GM19452 (cell line): ENCODE results near the gene SERPINA6.
"Not testable (repeated sequence)": the region's sequence is repeated elsewhere in the genome, so short reads cannot be mapped to it uniquely, and the experiment has no call there.

Experiments
- ATAC-seq: cut with Tn5 transposase; IDR thresholded peaks from one replicate; pipeline ENCODE4 v1.9.1; 2021; ENCODE audit not compliant: unreplicated experiment

Gene SERPINA6

DNA sequence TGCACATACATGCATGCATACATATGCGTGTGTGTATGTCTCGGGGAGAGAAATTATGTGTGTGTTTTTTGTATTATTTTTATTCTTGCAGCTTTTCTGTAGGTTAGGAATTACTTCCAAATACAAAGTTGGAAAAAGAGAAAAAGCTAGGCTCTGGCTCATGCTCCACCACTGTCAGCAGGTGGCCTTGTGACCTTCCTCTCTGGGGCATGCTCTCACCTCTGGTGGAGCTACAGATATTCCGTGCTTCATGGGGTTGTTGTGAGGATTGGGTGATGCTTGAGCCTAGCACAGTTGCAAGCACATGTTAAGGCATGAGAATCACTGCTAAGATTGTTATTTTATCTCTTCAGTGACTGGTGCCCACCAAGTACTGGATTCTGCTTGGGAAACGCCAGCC lies 6.7 kb upstream of the SERPINA6 start:
- no peak for ATAC-seq

DNA sequence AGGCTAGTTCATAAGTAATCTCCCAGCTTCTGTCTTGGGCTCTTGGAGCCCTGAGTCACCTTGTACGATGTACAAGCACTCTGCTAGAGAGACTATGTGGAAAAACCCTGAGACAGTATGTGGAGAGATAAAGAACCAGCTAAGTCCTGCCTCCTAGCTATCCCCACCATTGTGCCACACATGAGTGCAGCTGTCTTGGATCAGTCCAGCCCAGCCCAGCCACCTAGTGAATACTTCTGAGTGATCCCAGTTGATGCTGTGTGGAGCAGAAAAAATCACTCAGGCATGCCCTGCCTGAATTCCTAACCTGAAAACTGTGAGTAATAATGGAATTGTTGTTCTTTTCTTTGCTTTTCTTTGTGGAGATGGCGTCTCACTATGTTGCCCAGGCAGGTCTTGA lies 5.1 kb upstream of the SERPINA6 start:
- no peak for ATAC-seq

DNA sequence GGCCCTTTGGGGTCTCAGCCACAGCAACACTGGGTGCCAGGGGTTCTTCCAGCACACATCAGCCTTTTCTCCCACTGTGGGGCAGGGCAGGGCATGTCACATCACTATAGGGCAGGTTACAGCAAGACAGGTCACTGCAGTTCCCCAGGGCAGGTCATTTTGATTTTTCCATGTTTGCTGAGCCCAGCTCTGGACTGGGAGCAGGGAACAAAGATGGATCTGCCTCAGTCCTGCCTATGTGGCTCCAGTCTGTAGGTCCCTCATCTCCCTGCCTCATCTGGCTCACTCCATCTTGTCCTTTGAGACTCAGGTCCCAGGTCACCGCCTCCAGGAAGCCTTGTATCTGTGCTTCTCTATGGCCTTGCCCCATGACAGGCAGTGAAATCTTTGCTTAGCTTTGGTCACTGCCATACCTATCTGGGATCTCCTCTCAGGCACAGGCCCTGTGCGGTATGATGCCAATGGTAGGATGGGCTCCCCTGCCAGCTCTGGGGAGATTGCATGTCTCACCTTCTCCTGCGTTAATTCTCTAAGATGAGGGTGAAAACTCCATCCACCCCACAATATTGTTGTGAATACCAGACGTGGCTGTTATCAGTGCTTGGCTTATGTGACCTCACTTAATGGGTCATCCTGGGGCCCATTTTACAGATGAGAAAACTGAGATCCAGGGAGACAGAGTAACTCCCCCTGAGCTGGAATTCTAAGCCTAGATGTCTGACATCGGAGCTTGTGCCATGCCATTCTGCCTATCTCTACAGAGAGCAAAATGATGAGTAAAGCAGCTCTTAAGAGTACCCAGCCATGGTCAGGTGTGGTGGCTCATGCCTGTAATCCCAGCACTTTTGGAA lies 1.5 kb downstream of the SERPINA6 start:
- ATAC-seq = no peak

DNA sequence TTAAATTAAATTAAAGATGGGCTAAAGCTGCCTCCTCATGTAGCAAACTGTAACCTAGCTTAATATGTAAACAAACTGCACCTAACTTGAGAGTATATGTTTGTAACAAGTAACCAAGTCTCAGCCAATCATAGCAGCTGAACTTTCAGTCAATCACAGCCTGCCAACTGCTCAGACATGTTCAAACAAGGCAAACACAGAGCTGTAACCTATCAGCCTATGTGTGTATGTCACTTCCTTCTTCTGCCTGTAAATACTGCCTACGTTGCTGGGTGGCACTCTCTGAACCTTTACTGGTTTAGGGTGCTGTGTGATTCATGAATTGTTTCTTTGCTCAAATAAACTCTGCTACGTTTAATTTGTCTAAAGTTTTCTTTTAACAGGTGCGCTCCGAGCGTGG lies 2.9 kb downstream of the SERPINA6 start:
- ATAC-seq = no peak

DNA sequence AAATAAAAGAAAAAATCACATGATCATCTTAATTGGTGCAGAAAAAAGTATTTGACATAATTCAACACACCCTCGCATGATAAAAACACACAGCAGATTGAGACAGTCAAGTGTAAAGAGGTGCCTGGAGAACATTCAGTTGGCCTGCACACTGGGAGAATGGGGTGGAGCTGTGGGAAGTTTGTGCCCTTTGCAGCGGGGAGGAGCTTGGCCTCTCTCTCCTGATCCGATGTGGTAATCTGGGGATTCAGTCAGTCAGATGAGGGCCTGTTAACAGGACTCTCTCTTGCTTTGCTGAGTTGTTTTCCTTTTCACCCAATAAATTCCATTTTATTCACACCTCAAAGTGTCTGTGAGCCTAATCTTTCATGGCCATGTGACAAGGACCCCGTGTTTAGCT lies 5.9 kb downstream of the SERPINA6 start:
- ATAC-seq = no peak

DNA sequence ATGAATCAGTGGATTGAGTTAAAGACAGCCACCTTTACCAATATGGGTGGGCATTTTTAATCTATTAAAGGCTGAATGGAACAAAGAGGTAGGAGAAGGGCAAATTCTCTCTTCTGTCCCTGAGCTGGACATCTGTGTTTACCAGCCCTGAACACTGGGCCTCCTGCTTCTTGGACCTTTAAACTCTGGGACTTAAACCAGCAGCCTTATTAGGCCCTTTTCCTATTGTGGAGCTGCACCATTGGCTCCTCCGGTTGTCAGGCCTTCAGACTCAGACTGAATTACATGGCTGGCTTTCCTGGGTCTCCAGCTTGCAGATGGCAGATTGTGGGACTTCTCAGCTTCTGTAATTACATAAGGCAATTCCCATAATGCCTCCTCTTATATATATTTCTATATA lies 6.4 kb downstream of the SERPINA6 start:
- ATAC-seq = no peak

DNA sequence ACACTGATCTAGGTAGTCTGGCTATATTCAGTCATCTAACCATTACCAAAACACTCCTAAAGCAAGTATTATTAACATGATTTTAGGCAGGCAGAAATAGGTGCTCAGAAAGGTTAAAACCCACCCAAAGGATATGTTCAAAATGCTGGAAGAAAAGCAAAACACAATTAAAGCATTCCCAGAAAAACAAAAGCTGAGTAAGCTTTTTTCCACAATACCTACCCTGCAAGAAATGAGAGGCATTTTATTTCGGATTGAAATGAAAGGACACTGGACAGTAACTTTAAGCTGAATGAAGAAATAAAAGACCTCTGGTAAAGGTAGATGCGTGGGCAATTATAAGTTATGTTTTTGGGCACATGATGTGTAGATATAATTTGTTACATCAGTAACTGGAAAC lies 8.2 kb downstream of the SERPINA6 start:
- no peak for ATAC-seq

DNA sequence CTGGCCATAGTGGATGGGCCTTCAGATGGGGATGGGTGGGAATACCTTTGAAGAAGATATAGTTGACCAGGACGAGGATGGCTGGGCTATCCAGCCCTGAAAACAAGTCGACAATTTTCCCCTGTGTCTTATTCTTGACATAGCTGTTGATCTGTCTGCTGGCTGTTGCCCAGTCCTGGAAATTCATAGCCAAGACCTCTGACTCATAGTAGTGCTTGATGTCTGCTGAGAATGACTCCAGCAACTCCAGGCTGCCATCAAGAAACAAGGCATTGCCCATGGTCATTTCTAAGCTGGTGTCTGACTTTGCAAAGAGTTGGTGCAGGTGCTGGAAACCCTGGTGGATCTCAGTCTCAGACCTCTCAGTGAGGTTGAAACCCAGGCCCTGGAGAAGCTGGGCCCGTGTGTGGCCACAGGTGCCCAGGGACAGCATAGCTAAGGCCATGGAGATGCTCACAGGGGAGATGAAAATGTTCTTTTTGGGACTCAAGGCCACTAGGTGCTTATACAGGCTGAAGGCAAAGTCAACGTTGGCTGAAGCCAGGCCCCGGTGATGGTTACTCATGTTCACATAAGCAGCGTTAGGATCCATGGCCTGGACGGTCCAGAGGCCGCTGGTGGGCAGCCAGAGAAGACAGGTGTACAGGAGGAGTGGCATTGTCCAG lies 9.0 kb downstream of the SERPINA6 start:
- ATAC-seq = no peak

DNA sequence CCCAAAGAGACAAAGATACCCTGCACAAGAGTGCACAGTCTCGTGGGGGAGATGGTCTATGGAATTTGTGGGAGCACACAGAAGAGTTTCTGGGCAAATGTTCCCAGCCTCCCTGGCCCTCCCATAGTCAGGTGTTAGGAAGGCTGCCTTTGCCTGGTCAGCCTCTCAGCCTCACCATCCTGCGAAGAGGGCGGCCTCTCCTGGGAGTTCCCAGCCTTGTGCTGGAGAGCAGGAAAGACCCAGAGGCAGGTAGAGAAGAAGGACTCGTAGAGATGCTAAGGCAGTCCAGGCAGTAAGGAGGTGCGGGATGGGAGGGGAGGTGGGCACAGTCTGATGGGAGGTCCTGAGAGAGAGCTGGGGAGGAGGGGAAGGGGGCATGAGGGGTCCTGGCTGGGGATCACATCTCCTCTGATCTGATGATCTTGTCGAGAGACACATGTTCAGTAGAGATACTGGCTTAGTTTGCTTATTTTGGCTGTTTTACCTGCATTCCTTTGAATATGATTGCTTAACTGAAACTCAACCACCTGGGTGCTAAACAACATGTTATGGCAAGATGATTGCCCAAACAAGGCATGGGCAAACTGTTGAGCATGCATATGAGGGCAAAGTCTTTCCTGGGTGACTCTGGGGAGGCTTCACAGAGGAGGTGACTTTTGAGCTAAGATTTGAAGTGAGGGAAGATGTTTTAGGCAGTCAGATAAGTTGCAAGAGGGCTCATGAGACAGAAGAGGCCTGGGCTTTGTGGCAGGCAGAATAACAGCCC lies 10.5 kb downstream of the SERPINA6 start:
- ATAC-seq = no peak

DNA sequence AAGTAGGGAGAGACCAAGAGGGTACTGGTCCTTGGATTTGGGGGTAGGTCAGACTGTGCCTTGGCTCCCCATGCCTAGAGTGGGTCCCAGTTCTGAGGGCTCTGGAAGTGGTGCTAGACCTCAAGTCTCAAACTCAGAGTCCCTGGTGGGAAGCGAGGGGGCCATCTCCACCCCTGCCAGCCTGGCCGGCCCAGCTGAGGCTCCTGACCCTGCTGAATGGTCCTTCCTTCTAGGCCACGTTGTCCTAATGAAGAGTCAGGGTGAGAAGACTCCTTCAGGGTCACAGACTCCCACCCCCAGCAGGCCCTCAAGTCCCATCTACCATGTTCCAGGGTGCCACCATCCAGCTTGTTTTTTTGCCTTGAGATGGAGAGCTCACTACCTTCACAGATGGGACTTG lies 12.9 kb downstream of the SERPINA6 start:
- no peak for ATAC-seq

DNA sequence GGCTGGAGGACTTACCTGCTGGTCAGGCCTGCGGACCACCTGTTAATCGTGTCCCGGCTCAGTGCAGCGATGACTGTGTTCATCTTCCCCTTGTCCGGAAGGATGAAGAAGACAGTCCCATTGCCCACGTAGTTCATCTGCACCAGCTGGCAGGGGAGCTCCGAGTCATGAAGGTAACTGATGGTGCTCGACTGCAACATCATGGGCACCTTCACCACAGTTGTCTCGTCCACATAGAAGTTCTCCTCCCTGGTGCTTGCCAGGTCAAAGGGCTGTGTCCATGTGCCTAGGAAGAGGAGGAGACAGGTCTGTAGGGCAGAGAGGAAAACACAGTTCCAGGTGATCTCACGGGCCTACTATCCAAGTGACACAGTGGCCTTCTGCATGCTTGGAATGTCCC lies 13.4 kb downstream of the SERPINA6 start:
- no peak for ATAC-seq

DNA sequence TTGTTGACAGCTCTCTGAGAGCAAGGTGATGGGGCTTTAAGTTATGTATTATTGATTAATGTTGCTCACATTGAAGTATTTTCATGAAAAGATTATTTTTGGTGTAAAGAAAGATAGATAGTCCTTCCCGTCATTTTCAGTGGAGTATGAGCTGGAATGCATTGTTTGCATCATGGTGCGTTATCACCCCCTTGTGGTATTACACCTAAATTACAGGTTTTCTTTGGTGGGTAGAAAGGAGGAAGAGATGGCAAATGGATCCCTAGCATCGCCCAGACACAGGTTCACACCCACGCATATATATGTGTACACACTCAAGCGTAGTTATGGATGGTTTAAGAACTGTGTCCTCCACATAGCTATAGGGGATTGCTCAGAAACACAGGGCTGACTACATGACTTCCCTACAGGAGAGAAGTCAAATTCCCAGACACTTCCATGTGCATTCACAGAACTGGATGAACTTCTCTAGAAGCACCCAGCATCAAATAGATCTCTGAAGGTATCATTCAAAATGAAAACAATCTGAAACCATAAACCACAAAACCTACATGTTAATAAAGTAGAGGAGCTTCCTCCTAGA lies 15.6 kb downstream of the SERPINA6 start:
- no peak for ATAC-seq

DNA sequence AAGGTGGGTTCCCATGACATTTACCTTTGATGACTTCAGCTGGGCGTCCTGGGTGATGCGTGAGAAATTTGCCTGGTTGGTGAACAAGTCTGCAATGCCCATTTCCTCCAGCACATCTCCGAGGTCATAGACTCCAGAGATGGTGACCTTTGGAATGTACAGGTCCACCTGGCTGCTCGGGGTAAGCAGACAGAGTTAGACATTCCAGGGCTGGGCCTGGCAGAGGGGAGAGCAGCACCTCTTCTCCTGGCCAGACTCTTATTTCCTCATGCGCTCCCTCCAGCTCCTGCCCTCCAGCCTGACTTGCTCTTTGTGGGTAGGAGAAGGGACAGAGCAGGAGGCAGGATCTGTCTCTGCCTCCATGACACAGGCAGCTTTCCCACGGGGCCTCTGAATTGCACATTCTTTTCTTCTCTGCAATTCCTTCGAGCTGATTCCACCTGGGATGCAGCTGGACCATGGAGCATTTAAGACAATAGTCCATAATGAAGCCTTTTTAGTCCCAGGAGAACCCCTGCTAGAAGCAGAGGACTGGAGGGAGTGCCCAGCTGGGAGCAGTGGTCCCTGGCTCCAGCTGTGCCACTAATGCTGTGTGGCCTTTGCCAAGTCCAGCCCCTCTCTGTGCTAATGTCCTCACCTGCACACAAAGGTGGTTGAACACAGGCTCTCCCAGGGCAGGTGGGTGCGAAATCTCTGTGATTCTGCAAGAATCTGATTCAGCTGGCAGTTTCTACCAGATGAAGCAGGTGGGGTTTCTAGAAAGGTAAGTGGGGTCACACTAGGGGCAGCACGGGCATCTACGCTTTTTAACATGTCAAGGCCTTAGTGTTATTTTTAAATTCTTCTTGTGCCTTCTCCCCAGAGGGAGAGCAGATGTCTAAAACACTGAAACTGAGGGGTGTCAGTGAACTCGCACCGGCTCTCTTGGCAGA lies 16.8 kb downstream of the SERPINA6 start:
- no peak for ATAC-seq

DNA sequence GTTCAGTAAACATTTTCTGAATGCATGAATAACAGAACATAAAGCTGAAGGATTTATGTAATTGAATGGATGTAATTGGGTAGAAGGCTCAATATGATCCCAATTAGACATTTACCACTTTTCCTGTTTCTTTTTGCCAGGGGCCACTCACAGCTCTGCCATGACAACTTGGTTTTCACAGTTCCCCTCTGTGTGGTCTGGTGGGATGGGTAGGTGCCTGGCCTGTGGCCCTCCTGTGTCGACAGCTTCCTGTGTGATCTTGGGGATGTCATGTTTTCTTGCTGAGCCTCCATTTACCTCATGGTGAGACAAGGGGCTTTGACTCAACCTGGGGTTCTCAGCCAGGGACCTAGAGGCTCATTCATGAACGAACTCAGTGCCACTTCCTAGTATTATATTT lies 17.5 kb downstream of the SERPINA6 start:
- ATAC-seq = no peak

DNA sequence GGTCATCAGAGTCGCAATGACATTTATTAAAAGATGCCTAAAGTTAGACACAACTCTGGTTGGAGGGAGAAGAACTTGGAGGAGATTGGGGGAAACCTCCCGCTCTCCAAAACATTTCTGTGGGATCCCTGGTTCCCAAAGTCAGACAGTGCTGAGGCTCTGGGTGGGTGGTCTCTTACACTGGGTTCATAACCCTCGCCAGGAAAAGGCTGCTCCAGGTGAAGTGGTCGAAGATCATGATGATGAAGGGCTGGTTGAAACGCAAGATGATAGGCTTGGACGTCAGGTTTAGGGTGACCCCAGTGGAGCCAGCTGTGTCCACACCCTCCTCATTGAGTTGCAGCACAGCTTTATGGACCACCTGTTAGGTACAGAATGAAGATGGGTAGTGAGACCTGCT lies 18.9 kb downstream of the SERPINA6 start:
- no peak for ATAC-seq

DNA sequence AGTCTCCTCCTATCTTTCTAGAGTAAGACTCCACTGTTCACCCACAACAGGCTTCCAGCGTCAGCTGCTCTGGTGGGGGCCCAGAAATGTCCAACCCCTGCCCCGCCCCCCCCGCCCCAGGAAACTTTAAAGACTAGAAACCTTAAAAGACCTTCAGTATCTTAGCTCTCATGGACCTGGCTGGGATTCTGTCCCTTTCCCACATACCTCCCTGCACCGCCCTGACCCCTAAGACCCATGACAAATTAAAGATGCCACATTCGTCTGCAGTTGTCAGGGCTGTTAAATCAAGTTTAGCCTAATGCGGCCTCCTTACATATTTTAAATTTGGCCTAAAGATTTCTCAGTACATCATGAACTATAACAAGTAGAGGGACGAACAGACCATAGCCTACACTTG lies 20.0 kb downstream of the SERPINA6 start:
- ATAC-seq = no peak

DNA sequence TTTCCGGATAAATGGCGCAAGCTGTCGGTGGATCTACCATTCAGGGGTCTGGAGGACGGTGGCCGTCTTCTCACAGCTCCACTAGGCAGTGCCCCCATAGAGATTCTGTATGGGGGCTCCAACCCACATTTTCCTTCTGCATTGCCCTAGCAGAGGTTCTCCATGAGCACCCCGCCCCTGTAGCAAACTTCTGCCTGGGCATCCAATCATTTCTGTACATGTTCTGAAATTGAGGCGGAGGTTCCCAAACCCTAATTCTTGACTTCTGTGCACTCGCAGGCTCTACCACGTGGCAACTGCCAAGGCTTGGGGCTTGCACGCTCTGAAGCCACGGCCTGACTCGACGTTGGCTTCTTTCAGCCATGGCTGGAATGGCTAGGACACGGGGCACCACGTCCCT lies 25.0 kb downstream of the SERPINA6 start:
- no peak for ATAC-seq

DNA sequence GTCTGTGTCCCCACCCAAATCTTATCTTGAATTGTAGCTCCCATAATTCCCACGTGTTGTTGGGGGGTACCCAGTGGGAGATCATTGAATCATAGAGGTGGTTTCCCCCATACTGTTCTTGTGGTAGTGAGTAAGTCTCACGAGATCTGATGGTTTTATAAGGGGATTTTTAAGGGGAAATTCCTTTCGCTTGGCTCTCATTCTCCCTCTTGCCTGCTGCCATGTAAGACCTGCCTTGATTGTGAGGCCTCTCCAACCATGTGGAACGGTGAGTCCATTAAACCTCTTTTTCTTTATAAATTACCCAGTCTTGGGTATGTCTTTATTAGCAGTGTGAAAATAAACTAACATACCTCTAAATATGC lies 27.0 kb downstream of the SERPINA6 start:
- not testable (repeated sequence) for ATAC-seq

DNA sequence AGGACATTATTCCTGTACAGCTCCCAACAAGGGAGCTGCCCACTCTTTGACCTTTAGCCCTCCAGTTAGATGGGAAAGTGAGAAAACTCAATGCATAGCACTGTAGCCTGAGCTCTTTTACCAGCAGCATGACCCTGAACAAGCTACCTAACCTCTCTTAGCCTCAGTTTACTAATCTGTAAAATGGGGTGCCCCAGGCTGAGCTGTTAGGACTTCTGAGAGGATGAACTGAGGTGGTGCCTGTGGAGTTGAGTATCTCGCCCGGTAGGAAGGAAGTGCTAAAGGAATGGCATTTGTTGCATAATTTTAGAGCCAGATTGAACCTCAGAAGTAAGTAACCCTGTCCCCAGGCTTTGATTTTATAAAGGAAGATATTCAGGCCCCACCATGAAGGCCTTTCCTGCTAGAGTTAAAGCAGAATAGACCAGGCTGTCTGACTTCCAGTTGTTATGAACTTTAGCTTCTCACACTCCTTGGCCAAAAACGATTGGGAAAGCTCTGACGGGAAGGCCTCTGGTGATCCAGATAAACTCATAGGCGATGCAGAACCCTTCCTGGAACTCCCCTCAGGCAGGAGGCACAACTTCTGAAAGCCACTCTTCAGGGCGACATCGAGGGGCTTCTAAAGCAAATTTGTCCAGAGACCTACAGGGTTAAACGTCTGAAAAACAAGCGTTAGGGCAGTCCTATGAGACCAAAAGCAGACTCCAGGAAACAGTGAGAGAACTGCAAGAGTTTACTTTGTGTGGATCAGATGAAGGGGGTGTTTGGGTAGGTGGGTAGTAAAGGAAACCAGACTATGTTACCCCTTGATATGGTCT lies 27.6 kb downstream of the SERPINA6 start:
- ATAC-seq = no peak

DNA sequence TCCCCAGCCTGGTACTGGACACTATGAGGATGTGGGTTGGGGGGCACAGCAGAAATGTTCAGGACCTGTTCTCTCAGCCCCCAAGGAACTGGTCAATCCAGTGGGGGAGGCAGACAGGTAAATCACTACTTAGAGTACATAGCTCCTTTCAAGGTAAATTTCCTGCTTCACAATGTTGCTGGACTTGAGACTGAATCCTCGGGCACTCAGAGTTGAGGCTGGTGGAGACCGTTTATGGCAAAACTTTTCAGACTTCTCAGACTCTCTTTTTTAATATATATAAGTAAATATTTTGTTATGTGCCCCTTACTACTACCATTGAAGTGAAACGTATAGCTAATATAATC lies 29.6 kb downstream of the SERPINA6 start:
- no peak for ATAC-seq
